Gastroesophageal sphincter (tissue), 4 donors: Measurements from ENCODE around the gene TSPOAP1. TPM values are rescaled to one million over a fixed set of nuclear protein-coding genes. Genes with fewer than 3 reads are reported as not detected.

Experiments used
- ATAC-seq: fragments of 150-250 bp; one replicate; pipeline ENCODE4 v1.9.1; 2016; ENCODE audit warnings: mild to moderate bottlenecking, moderate library complexity
- H3K27ac ChIP-seq, 4 donors: fragments of 200-600 bp; sonication (generic) in 3 of 4; 1 replicate in 3 of 4; 2 replicates in 1 of 4; pipeline ENCODE4 v1.5.1; 2016 to 2019
- H3K27me3 ChIP-seq: fragments of 200-600 bp; sonication (generic); one replicate; pipeline ENCODE4 v1.5.1; 2019
- H3K36me3 ChIP-seq, 2 donors: fragments of 200-600 bp; sonication (generic); one replicate each; pipeline ENCODE4 v1.5.1; 2019; ENCODE audit warnings: control low read depth in 1 of 2
- H3K4me1 ChIP-seq, 3 donors: fragments of 200-600 bp; sonication (generic); 1 replicate in 2 of 3; 2 replicates in 1 of 3; pipeline ENCODE4 v1.5.1; 2016 to 2019; ENCODE audit warnings: control low read depth in 2 of 3
- H3K4me3 ChIP-seq, 2 donors: fragments of 200-600 bp; sonication (generic); one replicate each; pipeline ENCODE4 v1.5.1; 2019; ENCODE audit warnings: mild to moderate bottlenecking in 1 of 2, moderate library complexity in 1 of 2
- H3K9me3 ChIP-seq, 3 donors: fragments of 200-600 bp; sonication (generic); one replicate each; pipeline ENCODE4 v1.5.1; 2017 to 2019; ENCODE audit warnings: control low read depth in 2 of 3
- CTCF ChIP-seq, 4 experiments: fragments of 200-600 bp in 2 of 4; fragments of 450-650 bp in 2 of 4; sonication (generic) in 1 of 4; IDR thresholded peaks; one replicate each; pipeline ENCODE4 v1.5.1; 2017 to 2019; ENCODE audit warnings: antibody characterized with exemption in 4 of 4, mild to moderate bottlenecking in 2 of 4, moderate library complexity in 2 of 4
- EP300 ChIP-seq: sonication (generic); formaldehyde crosslinking; IDR thresholded peaks from one replicate; pipeline ENCODE4 v1.6.1; 2017; ENCODE audit warnings: antibody characterized with exemption, mild to moderate bottlenecking
- POLR2A ChIP-seq, 2 donors: fragments of 450-650 bp; IDR thresholded peaks; one replicate each; pipeline ENCODE4 v1.6.1; 2017; ENCODE audit warnings: antibody characterized with exemption in 2 of 2, mild to moderate bottlenecking in 2 of 2, moderate library complexity in 1 of 2
- POLR2AphosphoS5 ChIP-seq: sonication (generic); formaldehyde crosslinking; IDR thresholded peaks from one replicate; pipeline ENCODE4 v1.6.1; 2017; ENCODE audit warnings: antibody characterized with exemption
- WGBS, 2 donors: methylation state at CpG; one replicate each; pipeline ENCODE4 v1.1.5; 2018; ENCODE audit warnings: low coverage in 1 of 2; 5-methylcytosine and 5-hydroxymethylcytosine counted together
- total RNA-seq, 4 donors: library from RNA; depleted of rRNA; stranded (reverse); fragments of >200 nt; gene quantifications; one replicate each; pipeline ENCODE4 v1.1.0, GENCODE V29; 2016

Gene TSPOAP1
- total RNA-seq, 4 donors from 2014 or later, result 7.4 to 44.8 (median 23.0) TPM

GRCh38 chr17:58353389-58353825 lies 24.8 kb upstream of the TSPOAP1 start:
- H3K4me3 ChIP-seq, result peak overlapping the region in 1 of 2 donors; percentile 82

GRCh38 chr17:58352596-58353388 lies 24.2 kb upstream of the TSPOAP1 start:
- H3K27me3 ChIP-seq, result no peaks in the 10 kb centered on the region
- H3K4me1 ChIP-seq, result peaks cover 0 to 38% (median 12%) of the 10 kb centered on the region in 3 donors
- no peaks in the 10 kb centered on the region for H3K9me3 ChIP-seq
- peak; percentile 31 for ATAC-seq
- H3K4me3 ChIP-seq, result peak overlapping the region; percentile 82 to 89
- peaks cover 0 to 33% of the 10 kb centered on the region in 2 donors for H3K36me3 ChIP-seq
- TF ChIP-seq POLR2A (IDR thresholded peaks at IDR 0.05) (peak in 1 of 2 donors; percentile 52), CTCF (IDR thresholded peaks at IDR 0.05) (no peak), POLR2AphosphoS5 (peak; percentile 65)
- 2 to 6% methylated on average over 10 of the region's 26 CpGs for WGBS, 2 donors
- H3K27ac ChIP-seq, result peak overlapping the region; percentile 77 to 96 (median 96)

More at GRCh38 chr17:58353389-58353825, 24.8 kb upstream of the TSPOAP1 start:
- WGBS, 2 donors, result 58 to 60% methylated on average over 4 of the region's 4 CpGs
- Histone ChIP-seq H3K36me3 (peaks cover 0 to 27% of the 10 kb centered on the region in 2 donors), H3K4me1 (peaks cover 0 to 38% (median 12%) of the 10 kb centered on the region in 3 donors), H3K9me3 (no peaks in the 10 kb centered on the region), H3K27ac (peak overlapping the region in 3 of 4 donors; percentile 96), H3K27me3 (no peaks in the 10 kb centered on the region)
- TF ChIP-seq POLR2A (IDR thresholded peaks at IDR 0.05) (no peak), EP300 (no peak), POLR2AphosphoS5 (no peak)
- no peak for ATAC-seq

- Histone ChIP-seq H3K4me1 (peaks cover 0 to 38% (median 12%) of the 10 kb centered on the region in 3 donors), H3K27me3 (no peaks in the 10 kb centered on the region), H3K4me3 (peak within 1 kb of the TSS; percentile 82 to 89), H3K9me3 (no peaks in the 10 kb centered on the region), H3K36me3 (peaks cover 0 to 41% of the 10 kb centered on the region in 2 donors), H3K27ac (peak within 1 kb of the TSS; percentile 77 to 96 (median 96))
- WGBS, 2 donors, result 0% methylated on average over 12 to 13 of the region's 60 CpGs
- peak; percentile 88 for TF ChIP-seq POLR2AphosphoS5
- TF ChIP-seq EP300, result no peak
- peak; percentile 91 to 97 for TF ChIP-seq POLR2A (IDR thresholded peaks at IDR 0.05)
- TF ChIP-seq CTCF (IDR thresholded peaks at IDR 0.05), result peak in 2 of 4 experiments; percentile 50 to 53
- ATAC-seq, result peak; percentile 98
These were observed 23.4 kb upstream of the TSPOAP1 start, which contains the start of gene SUPT4H1 for GRCh38 chr17:58351831-58352595. Gene SUPT4H1, minus strand, starts transcription at chr17:58352201. Its CDS starts 66 bp downstream, at chr17:58352135.

- Histone ChIP-seq H3K9me3 (no peaks in the 10 kb centered on the region), H3K27ac (peak overlapping the region in 1 of 4 donors; percentile 96), H3K4me1 (peaks cover 0 to 38% (median 12%) of the 10 kb centered on the region in 3 donors), H3K27me3 (no peaks in the 10 kb centered on the region), H3K4me3 (peak overlapping the region; percentile 82 to 89), H3K36me3 (peaks cover 0 to 49% of the 10 kb centered on the region in 2 donors)
- TF ChIP-seq EP300 (no peak), POLR2AphosphoS5 (no peak), CTCF (IDR thresholded peaks at IDR 0.05) (no peak), POLR2A (IDR thresholded peaks at IDR 0.05) (no peak)
- no peak for ATAC-seq
- WGBS, 2 donors, result 50 to 51% methylated on average over 3 to 4 of the region's 4 CpGs
These were observed 22.6 kb upstream of the TSPOAP1 start for GRCh38 chr17:58351182-58351581.

GRCh38 chr17:58348038-58348437 lies 19.4 kb upstream of the TSPOAP1 start:
- Histone ChIP-seq H3K4me1 (peaks cover 0 to 39% (median 9%) of the 10 kb centered on the region in 3 donors), H3K9me3 (no peaks in the 10 kb centered on the region), H3K4me3 (no peak overlapping the region), H3K27ac (no peak overlapping the region), H3K27me3 (no peaks in the 10 kb centered on the region), H3K36me3 (peaks cover 0 to 79% of the 10 kb centered on the region in 2 donors)
- TF ChIP-seq EP300 (no peak), POLR2A (IDR thresholded peaks at IDR 0.05) (no peak)
- 70 to 83% methylated on average over 1 of the region's 1 CpG for WGBS, 2 donors
- ATAC-seq, result no peak
